Mesenchymal stem cell (in vitro differentiated cells and primary cell): ENCODE results near the gene GGCX.

Source experiments
- DNase-seq: peaks from one replicate; pipeline ENCODE4 v3.0.0-alpha.2; 2013
- H2AFZ ChIP-seq: one replicate; pipeline ENCODE4 v1.6.1; 2013; ENCODE audit warnings: low read depth, mild to moderate bottlenecking, control low read depth, inconsistent platforms, low read length, moderate library complexity
- H2AK5ac ChIP-seq: 2 replicates; pipeline ENCODE4 v1.6.1; 2013; ENCODE audit warnings: low read length, moderate library complexity, mild to moderate bottlenecking, inconsistent platforms; ENCODE audit not compliant: severe bottlenecking
- H2BK120ac ChIP-seq: one replicate; pipeline ENCODE4 v1.6.1; 2013; ENCODE audit warnings: low read depth, mild to moderate bottlenecking, inconsistent platforms, low read length, moderate library complexity
- H2BK12ac ChIP-seq, 2 experiments: one replicate each; pipeline ENCODE4 v1.6.1; 2013; ENCODE audit warnings: inconsistent platforms in 2 of 2, low read length in 2 of 2, mild to moderate bottlenecking in 2 of 2, moderate library complexity in 2 of 2, control low read depth in 1 of 2
- H2BK15ac ChIP-seq: one replicate; pipeline ENCODE4 v1.6.1; 2013; ENCODE audit warnings: mild to moderate bottlenecking, low read depth, inconsistent platforms; ENCODE audit not compliant: poor library complexity, severe bottlenecking
- H2BK5ac ChIP-seq: 2 replicates; pipeline ENCODE4 v1.6.1; 2013; ENCODE audit warnings: low read depth, mild to moderate bottlenecking, low read length, control low read depth, inconsistent platforms; ENCODE audit not compliant: poor library complexity, severe bottlenecking
- H3K14ac ChIP-seq, 2 experiments: one replicate each; pipeline ENCODE4 v1.6.1; 2013; ENCODE audit warnings: inconsistent platforms in 2 of 2, low read length in 2 of 2, control low read depth in 1 of 2, mild to moderate bottlenecking in 1 of 2, moderate library complexity in 1 of 2
- H3K18ac ChIP-seq, 2 experiments: one replicate each; pipeline ENCODE4 v1.6.1; 2013; ENCODE audit warnings: inconsistent platforms in 2 of 2, low read length in 2 of 2, control low read depth in 1 of 2, low read depth in 1 of 2, mild to moderate bottlenecking in 1 of 2
- H3K23ac ChIP-seq, 2 experiments: one replicate each; pipeline ENCODE4 v1.6.1; 2013; ENCODE audit warnings: inconsistent platforms in 2 of 2, low read length in 2 of 2, mild to moderate bottlenecking in 2 of 2, moderate library complexity in 2 of 2, control low read depth in 1 of 2
- H3K27ac ChIP-seq: 2 replicates; pipeline ENCODE4 v1.5.1; 2013; ENCODE audit warnings: mild to moderate bottlenecking, moderate library complexity, low read length, control low read depth, inconsistent platforms; ENCODE audit not compliant: poor library complexity, severe bottlenecking
- H3K27me3 ChIP-seq, 2 experiments: 2 replicates each; pipeline versions ENCODE4 v1.6.1 to v1.7.0; 2013; ENCODE audit warnings: low read length in 2 of 2, mild to moderate bottlenecking in 2 of 2, moderate library complexity in 2 of 2, control low read depth in 1 of 2, inconsistent platforms in 1 of 2; ENCODE audit not compliant: control insufficient read depth in 1 of 2, insufficient read depth in 1 of 2
- H3K36me3 ChIP-seq, 2 experiments: 2 replicates each; pipeline versions ENCODE4 v1.6.1 to v1.7.0; 2013; ENCODE audit warnings: low read length in 2 of 2, control low read depth in 1 of 2, inconsistent platforms in 1 of 2, low read depth in 1 of 2, mild to moderate bottlenecking in 1 of 2; ENCODE audit not compliant: insufficient read depth in 2 of 2, control insufficient read depth in 1 of 2
- H3K4ac ChIP-seq, 2 experiments: one replicate each; pipeline ENCODE4 v1.6.1; 2013; ENCODE audit warnings: inconsistent platforms in 2 of 2, low read length in 2 of 2, mild to moderate bottlenecking in 2 of 2, moderate library complexity in 2 of 2, control low read depth in 1 of 2, low read depth in 1 of 2
- H3K4me1 ChIP-seq: 2 replicates; pipeline ENCODE4 v1.6.1; 2013; ENCODE audit warnings: low read depth, low read length, control low read depth; ENCODE audit not compliant: control insufficient read depth, insufficient read depth
- H3K4me2 ChIP-seq: 2 replicates; pipeline ENCODE4 v1.6.1; 2013; ENCODE audit warnings: low read length, mild to moderate bottlenecking, inconsistent platforms; ENCODE audit not compliant: poor library complexity, severe bottlenecking
- H3K4me3 ChIP-seq, 2 experiments: 2 replicates each; pipeline versions ENCODE4 v1.5.1 to v1.7.0; 2013; ENCODE audit warnings: low read length in 2 of 2, mild to moderate bottlenecking in 2 of 2, control low read depth in 1 of 2, low read depth in 1 of 2; ENCODE audit not compliant: insufficient read depth in 1 of 2
- H3K79me1 ChIP-seq: replicated peaks from 2 replicates; pipeline ENCODE4 v1.6.1; 2013; ENCODE audit warnings: mild to moderate bottlenecking, control low read depth, low read length, inconsistent platforms; ENCODE audit not compliant: poor library complexity, severe bottlenecking
- H3K9ac ChIP-seq: 2 replicates; pipeline ENCODE4 v1.7.0; 2013; ENCODE audit warnings: mild to moderate bottlenecking, low read length, moderate library complexity
- H3K9me3 ChIP-seq: 2 replicates; pipeline ENCODE4 v1.7.0; 2013; ENCODE audit warnings: mild to moderate bottlenecking, low read length; ENCODE audit not compliant: control insufficient read depth
- H4K8ac ChIP-seq: one replicate; pipeline ENCODE4 v1.6.1; 2013; ENCODE audit warnings: inconsistent platforms, mild to moderate bottlenecking, low read length, moderate library complexity
- H4K91ac ChIP-seq: one replicate; pipeline ENCODE4 v1.6.1; 2013; ENCODE audit warnings: mild to moderate bottlenecking, low read length, inconsistent platforms
- WGBS: methylation state at CpG from one replicate; pipeline ENCODE4 v1.1.7; 2013; ENCODE audit warnings: mixed read lengths; 5-methylcytosine and 5-hydroxymethylcytosine counted together

The GGCX gene

DNA sequence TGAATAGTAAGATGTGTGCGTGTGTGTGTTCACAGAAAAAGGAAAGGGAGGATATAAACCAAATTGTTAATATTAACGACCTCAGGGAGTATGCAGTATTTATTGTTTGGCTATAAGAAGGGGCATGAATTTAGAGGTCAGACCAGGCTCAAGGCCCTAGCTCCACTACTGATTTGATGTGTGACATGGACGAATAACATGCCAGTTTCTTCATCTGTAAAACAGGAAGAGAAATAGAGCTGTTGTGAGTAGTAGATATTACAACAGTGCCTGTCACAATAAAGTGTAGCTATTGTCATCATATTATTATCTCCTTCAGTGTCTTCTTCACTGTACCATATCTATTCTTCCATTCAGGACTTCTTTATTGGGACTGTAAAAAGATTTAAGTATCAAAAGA lies 26.4 kb downstream of the GGCX start:
- no peak overlapping the region for H3K23ac ChIP-seq
- H3K4ac ChIP-seq = no peak overlapping the region
- no peak overlapping the region for H2AK5ac ChIP-seq
- no peak overlapping the region for H3K14ac ChIP-seq
- peaks cover 2% of the 10 kb centered on the region for H3K79me1 ChIP-seq
- no peak overlapping the region for H2BK15ac ChIP-seq
- WGBS = 84% methylated on average over 2 of the region's 3 CpGs
- no peaks in the 10 kb centered on the region for H3K4me1 ChIP-seq
- H3K4me3 ChIP-seq = no peak overlapping the region
- no peak overlapping the region for H4K91ac ChIP-seq
- H2BK12ac ChIP-seq = no peak overlapping the region
- H3K9me3 ChIP-seq = no peaks in the 10 kb centered on the region
- H3K4me2 ChIP-seq = no peak overlapping the region
- no peak for DNase-seq
- H3K27ac ChIP-seq = no peak overlapping the region
- no peak overlapping the region for H2BK120ac ChIP-seq
- no peak overlapping the region for H2AFZ ChIP-seq
- H2BK5ac ChIP-seq = no peak overlapping the region
- no peak overlapping the region for H3K18ac ChIP-seq
- H3K9ac ChIP-seq = no peak overlapping the region
- H4K8ac ChIP-seq = no peak overlapping the region
- no peaks in the 10 kb centered on the region for H3K27me3 ChIP-seq
- peaks cover 0 to 2% of the 10 kb centered on the region in 2 experiments for H3K36me3 ChIP-seq

DNA sequence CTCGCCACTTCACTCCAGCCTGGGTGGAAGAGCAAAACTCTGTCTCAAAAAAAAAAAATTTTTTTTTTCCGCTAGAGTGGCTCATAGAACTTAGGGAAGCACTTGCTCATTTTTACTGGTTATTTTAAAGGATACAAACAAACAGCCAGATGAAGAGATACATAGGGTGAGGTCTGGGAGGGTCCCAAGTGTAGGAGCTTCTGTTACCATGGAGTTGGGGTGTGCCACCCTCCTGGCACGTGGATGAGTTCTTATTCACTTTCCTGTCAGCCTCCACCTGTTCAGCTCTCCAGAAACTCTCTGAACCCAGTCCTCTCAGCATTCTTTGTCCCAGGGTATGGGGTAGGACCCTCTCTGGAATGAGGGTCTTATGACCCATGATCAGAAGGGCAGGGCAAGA lies 27.2 kb downstream of the GGCX start:
- no peaks in the 10 kb centered on the region for H3K36me3 ChIP-seq
- H3K79me1 ChIP-seq = peaks cover 2% of the 10 kb centered on the region
- no peak overlapping the region for H3K4ac ChIP-seq
- H3K4me1 ChIP-seq = no peaks in the 10 kb centered on the region
- H3K23ac ChIP-seq = no peak overlapping the region
- no peak overlapping the region for H3K4me2 ChIP-seq
- H3K27me3 ChIP-seq = no peaks in the 10 kb centered on the region
- H2BK120ac ChIP-seq = no peak overlapping the region
- no peak overlapping the region for H2BK12ac ChIP-seq
- no peak overlapping the region for H2BK15ac ChIP-seq
- DNase-seq = no peak
- H2AFZ ChIP-seq = no peak overlapping the region
- no peak overlapping the region for H2AK5ac ChIP-seq
- no peaks in the 10 kb centered on the region for H3K9me3 ChIP-seq
- H4K91ac ChIP-seq = no peak overlapping the region
- H3K27ac ChIP-seq = no peak overlapping the region
- no peak overlapping the region for H4K8ac ChIP-seq
- no peak overlapping the region for H3K14ac ChIP-seq
- no peak overlapping the region for H2BK5ac ChIP-seq
- no peak overlapping the region for H3K9ac ChIP-seq
- H3K18ac ChIP-seq = no peak overlapping the region
- no peak overlapping the region for H3K4me3 ChIP-seq
- 91% methylated on average over 2 of the region's 3 CpGs for WGBS

DNA sequence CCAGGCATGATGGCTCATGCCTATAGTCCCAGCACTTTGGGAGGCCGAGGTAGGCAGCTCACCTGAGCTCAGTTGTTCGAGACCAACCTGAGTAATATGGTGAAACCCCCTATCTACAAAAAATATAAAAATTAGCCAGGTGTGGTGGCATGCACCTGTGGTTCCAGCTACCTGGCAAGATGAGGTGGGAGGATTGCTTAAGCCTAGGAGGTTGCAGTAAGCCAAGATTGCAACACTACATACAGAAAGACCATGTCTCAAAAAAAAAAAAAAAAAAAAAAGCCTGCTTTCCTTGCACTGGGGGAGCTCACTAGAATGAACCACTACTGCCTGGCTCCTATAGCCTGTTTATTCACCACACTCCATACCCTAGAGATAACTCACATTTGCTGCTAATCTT lies 29.7 kb downstream of the GGCX start:
- Histone ChIP-seq H3K18ac (no peak overlapping the region), H3K4me2 (no peak overlapping the region), H3K23ac (no peak overlapping the region), H2BK120ac (no peak overlapping the region), H3K4me3 (no peak overlapping the region), H3K79me1 (no peaks in the 10 kb centered on the region), H3K27me3 (peaks cover 0 to 3% of the 10 kb centered on the region in 2 experiments), H4K91ac (no peak overlapping the region), H2AFZ (no peak overlapping the region), H3K9ac (no peak overlapping the region), H2BK15ac (no peak overlapping the region), H4K8ac (no peak overlapping the region), H2BK5ac (no peak overlapping the region), H2AK5ac (no peak overlapping the region), H3K4ac (no peak overlapping the region), H3K4me1 (no peaks in the 10 kb centered on the region), H3K9me3 (no peaks in the 10 kb centered on the region), H3K36me3 (no peaks in the 10 kb centered on the region), H3K27ac (no peak overlapping the region), H3K14ac (no peak overlapping the region), H2BK12ac (no peak overlapping the region)
- no CpG with 5 or more reads among the region's 2 CpGs for WGBS
- no peak for DNase-seq

DNA sequence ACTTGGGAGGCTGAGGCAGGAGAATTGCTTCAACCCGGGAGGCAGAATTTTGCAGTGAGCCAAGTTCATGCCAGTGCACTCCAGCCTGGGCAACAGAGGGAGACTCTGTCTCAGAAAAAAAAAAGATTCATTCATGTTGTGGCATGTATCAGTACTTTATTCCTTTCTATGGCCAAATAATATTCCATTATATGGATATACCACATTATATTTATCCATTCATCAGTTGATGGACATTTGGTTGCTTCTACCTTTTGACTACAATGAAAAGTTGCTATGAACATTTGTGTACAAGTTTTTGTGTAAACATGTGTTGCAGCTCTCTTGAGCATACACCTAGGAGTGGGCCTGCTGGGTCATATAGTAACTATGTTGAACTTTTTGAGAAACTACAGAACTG lies 31.5 kb downstream of the GGCX start:
- no peaks in the 10 kb centered on the region for H3K4me1 ChIP-seq
- no peak overlapping the region for H3K9ac ChIP-seq
- no peak overlapping the region for H3K4me3 ChIP-seq
- 93% methylated on average over 1 of the region's 1 CpG for WGBS
- H2BK15ac ChIP-seq = no peak overlapping the region
- peaks cover 0 to 3% of the 10 kb centered on the region in 2 experiments for H3K27me3 ChIP-seq
- no peak overlapping the region for H2BK12ac ChIP-seq
- no peak overlapping the region for H3K4me2 ChIP-seq
- H2AK5ac ChIP-seq = no peak overlapping the region
- DNase-seq = no peak
- no peak overlapping the region for H4K91ac ChIP-seq
- no peak overlapping the region for H2AFZ ChIP-seq
- no peak overlapping the region for H2BK120ac ChIP-seq
- H3K18ac ChIP-seq = no peak overlapping the region
- H3K23ac ChIP-seq = no peak overlapping the region
- H3K14ac ChIP-seq = no peak overlapping the region
- no peak overlapping the region for H3K4ac ChIP-seq
- H2BK5ac ChIP-seq = no peak overlapping the region
- no peak overlapping the region for H4K8ac ChIP-seq
- H3K27ac ChIP-seq = no peak overlapping the region
- H3K79me1 ChIP-seq = no peaks in the 10 kb centered on the region
- H3K9me3 ChIP-seq = no peaks in the 10 kb centered on the region
- H3K36me3 ChIP-seq = no peaks in the 10 kb centered on the region
